ENCODE data around the gene PRKAB1. TPM values are rescaled to one million over a fixed set of nuclear protein-coding genes. Genes with fewer than 3 reads are reported as not detected.

The PRKAB1 gene
- total and polyA plus RNA-seq, 9 of the 15 experiments (the other 6 are each of a cell fraction or from before 2014, with no cell fraction given) = 32.6 to 94.2 (median 63.8) TPM

GRCh38 chr12:119727600-119728443, 59.9 kb downstream of the PRKAB1 start:
- Histone ChIP-seq H3K4me1 (replicated peaks in 1 of 2; ENCODE audit: control insufficient read depth in 2 of 2, insufficient read depth in 2 of 2, low read length in 2 of 2) (no peaks in the 10 kb centered on the region), H4K20me1 (replicated peaks; ENCODE audit: control insufficient read depth, insufficient read depth, low read length) (0 out of 2 replicates have a peak, but pooled peaks cover 3% of the 10 kb centered on the region), H3K9ac (ENCODE audit: insufficient read depth in 1 of 2, low read depth in 2 of 2, low read length in 2 of 2) (no peak overlapping the region), H3K79me2 (ENCODE audit: control insufficient read depth, insufficient read depth, low read length) (no peaks in the 10 kb centered on the region), H3K36me3 (ENCODE audit: control insufficient read depth, insufficient read depth, low read length) (peaks cover 47% of the 10 kb centered on the region; the same call in 2 of the 3 replicates), H3K27me3 (ENCODE audit: control insufficient read depth in 2 of 2, insufficient read depth in 2 of 2, low read length in 2 of 2) (no peaks in the 10 kb centered on the region), H3K9me3 (replicated peaks; ENCODE audit: control insufficient read depth, insufficient read depth, low read depth, low read length) (no peaks in the 10 kb centered on the region), H3K9me1 (ENCODE audit: control insufficient read depth, insufficient read depth, low read length) (no peaks in the 10 kb centered on the region), H2AFZ (ENCODE audit: low read depth, low read length) (no peak overlapping the region), H3K4me2 (ENCODE audit: insufficient read depth, low read length) (no peak overlapping the region), H3K27ac (ENCODE audit: extremely low read depth, low read depth, low read length) (no peak overlapping the region), H3K4me3 (no peak overlapping the region)
- ATAC-seq (no peak), DNase-seq (ENCODE audit: extremely low read depth in 1 of 4, low spot score in 3 of 4) (no peak), FAIRE-seq (no peak)
- POLR2A ChIA-PET = interaction anchor here (3.3 kb wide), 1 partner anchor 11 kb away, joined by 19 read pairs; no protein-coding TSS in a partner anchor
- BruUV-seq (replicated peaks) = no TSS peak
- intact Hi-C loops (cut with micrococcal nuclease) = no loop called here
- in situ Hi-C loops (cut with MboI) = no loop called here
- WGBS (ENCODE audit: insufficient coverage, low coverage, missing lambda C conversion rate) = 63% methylated on average over 3 of the region's 3 CpGs
- TF ChIP-seq ZSCAN32 (CRISPR knock-in tag; IDR thresholded peaks at IDR 0.05) = no peak
- CTCF ChIA-PET (ENCODE audit: low intra/inter-chr PET ratio) = no interaction called here

- Histone ChIP-seq H3K4me2 (ENCODE audit: insufficient read depth, low read length) (no peak overlapping the region), H3K27me3 (ENCODE audit: control insufficient read depth in 2 of 2, insufficient read depth in 2 of 2, low read length in 2 of 2) (no peaks in the 10 kb centered on the region), H3K79me2 (ENCODE audit: control insufficient read depth, insufficient read depth, low read length) (no peaks in the 10 kb centered on the region), H3K4me3 (no peak overlapping the region), H3K9me1 (ENCODE audit: control insufficient read depth, insufficient read depth, low read length) (no peaks in the 10 kb centered on the region), H2AFZ (ENCODE audit: low read depth, low read length) (no peak overlapping the region), H3K27ac (ENCODE audit: extremely low read depth, low read depth, low read length) (no peak overlapping the region), H3K36me3 (ENCODE audit: control insufficient read depth, insufficient read depth, low read length) (peaks cover 51% of the 10 kb centered on the region; the same call in 2 of the 3 replicates), H4K20me1 (replicated peaks; ENCODE audit: control insufficient read depth, insufficient read depth, low read length) (0 out of 2 replicates have a peak, but pooled peaks cover 3% of the 10 kb centered on the region), H3K4me1 (replicated peaks in 1 of 2; ENCODE audit: control insufficient read depth in 2 of 2, insufficient read depth in 2 of 2, low read length in 2 of 2) (no peaks in the 10 kb centered on the region), H3K9me3 (replicated peaks; ENCODE audit: control insufficient read depth, insufficient read depth, low read depth, low read length) (no peaks in the 10 kb centered on the region), H3K9ac (ENCODE audit: insufficient read depth in 1 of 2, low read depth in 2 of 2, low read length in 2 of 2) (no peak overlapping the region)
- ATAC-seq (no peak), FAIRE-seq (no peak), DNase-seq (ENCODE audit: extremely low read depth in 1 of 4, low spot score in 3 of 4) (no peak)
- ChIA-PET CTCF (ENCODE audit: low intra/inter-chr PET ratio) (no interaction called here), POLR2A (interaction anchor here (1.1 to 3.3 kb wide), 3 partner anchors 10 to 46 kb away, joined by 3 to 19 read pairs (median 3); no protein-coding TSS in a partner anchor)
- BruUV-seq (replicated peaks) = no TSS peak
- WGBS (ENCODE audit: insufficient coverage, low coverage, missing lambda C conversion rate) = 75% methylated on average over 6 of the region's 6 CpGs
- TF ChIP-seq KDM5B (IDR thresholded peaks at IDR 0.05; ENCODE audit: insufficient replicate concordance, low read depth, low read length) (no peak), FOXK2 (conservative IDR thresholded peaks at IDR 0.05 in 1 of 2, IDR thresholded peaks at IDR 0.05 in 1 of 2; ENCODE audit: low read depth in 2 of 2) (no peak), CCAR2 (IDR thresholded peaks at IDR 0.05; ENCODE audit: low read depth, low read length) (no peak), HINFP (tag; conservative IDR thresholded peaks at IDR 0.05; ENCODE audit: low read depth) (no peak), PRMT5 (CRISPR knock-in tag; IDR thresholded peaks at IDR 0.05) (no peak), TCF7L2 (IDR thresholded peaks at IDR 0.05; ENCODE audit: low read depth, low read length) (no peak), MITF (IDR thresholded peaks at IDR 0.05) (no peak), ELF4 (CRISPR knock-in tag; IDR thresholded peaks at IDR 0.05) (no peak), JUND (IDR thresholded peaks at IDR 0.05; ENCODE audit: borderline replicate concordance, low read depth, low read length) (no peak), JUND (tag; IDR thresholded peaks at IDR 0.05; ENCODE audit: borderline replicate concordance, low read depth, low read length) (no peak)
- in situ Hi-C loops (cut with MboI) (no loop called here), intact Hi-C loops (cut with micrococcal nuclease) (no loop called here)
These were observed 60.5 kb downstream of the PRKAB1 start for GRCh38 chr12:119728444-119728745.

Data from K562 (cell line).